H1 (cell line): ENCODE data around the gene CACNG5. TPM values are rescaled to one million over a fixed set of nuclear protein-coding genes. Genes with fewer than 3 reads are reported as not detected.

Source experiments
- CHD2 ChIP-seq: IDR thresholded peaks from 2 replicates; pipeline ENCODE4 v1.6.1; 2012; ENCODE audit warnings: low read length, improper control_type of control experiment
- CTBP2 ChIP-seq: IDR thresholded peaks from 2 replicates; pipeline ENCODE4 v1.7.0; 2011; ENCODE audit warnings: borderline replicate concordance, mild to moderate bottlenecking, moderate library complexity, mixed read lengths, low read length; ENCODE audit not compliant: insufficient read depth, insufficient read length
- JUN ChIP-seq: IDR thresholded peaks from 2 replicates; pipeline ENCODE4 v1.6.1; 2011; ENCODE audit warnings: low read depth, mild to moderate bottlenecking, improper control_type of control experiment, low read length
- POLR2A ChIP-seq, 2 experiments: IDR thresholded peaks; 1 replicate in 1 of 2; 2 replicates in 1 of 2; pipeline ENCODE4 v1.6.1; 2011; ENCODE audit warnings: low read depth in 2 of 2, low read length in 2 of 2, mild to moderate bottlenecking in 2 of 2; ENCODE audit errors: control extremely low read depth in 1 of 2
- TAF1 ChIP-seq: IDR thresholded peaks from 2 replicates; pipeline ENCODE4 v1.6.1; 2011; ENCODE audit warnings: mild to moderate bottlenecking, low read depth, low read length
- polyA plus RNA-seq, 7 experiments: library from polyadenylated mRNA; depleted of rRNA in 3 of 7; stranded (reverse) in 5 of 7; unstranded in 2 of 7; fragments of >200 nt in 5 of 7; fragments of 200-250 nt in 2 of 7; gene quantifications; 1 replicate in 5 of 7; 2 replicates in 1 of 7; 4 replicates in 1 of 7; pipeline versions ENCODE4 v1.2.1 to v1.2.3, GENCODE V29; 2011 to 2013; ENCODE audit warnings: missing spikeins in 2 of 7, mixed read lengths in 2 of 7
- total RNA-seq: library from RNA; stranded (reverse); fragmentation: NEBNext Ultra II Directional; extraction: Animal tissue kit (Norgen Biotek cat#: 25700); gene quantifications from 2 replicates; pipeline ENCODE4 v1.2.1, GENCODE V29; 2021

Gene CACNG5
- total and polyA plus RNA-seq, 2 of the 8 experiments (the other 6 are each of a cell fraction or from before 2014, with no cell fraction given), result 2.2 to 3.1 TPM

GRCh38 chr17:66884931-66885330 is 50.0 kb downstream of the CACNG5 start (continued):
- TF ChIP-seq CHD2, result no peak
- no peak for TF ChIP-seq POLR2A (IDR thresholded peaks at IDR 0.05; ENCODE audit: control extremely low read depth in 1 of 2, low read depth in 2 of 2, low read length in 2 of 2)
- TF ChIP-seq CTBP2, result no peak
- TF ChIP-seq JUN, result no peak
- TF ChIP-seq TAF1, result no peak
